LNCaP clone FGC (cell line): Measurements from ENCODE around the gene AKT1S1.

Experiments
- DNase-seq: peaks from one replicate; pipeline ENCODE4 v3.0.0-alpha.2; 2011; ENCODE audit warnings: low read depth
- H3K4me3 ChIP-seq: 2 replicates; pipeline ENCODE4 v1.5.1; 2011; ENCODE audit warnings: mild to moderate bottlenecking, low read depth, low read length, control low read depth
- CTCF ChIP-seq: IDR thresholded peaks from 2 replicates; pipeline ENCODE4 v1.5.1; 2012; ENCODE audit warnings: mild to moderate bottlenecking; ENCODE audit not compliant: control insufficient read depth, insufficient read depth; ENCODE audit errors: extremely low read depth

The AKT1S1 gene

GRCh38 chr19:49876422-49877019 lies 634 bp downstream of the AKT1S1 start:
- TF ChIP-seq CTCF, result no peak
- H3K4me3 ChIP-seq, result peak overlapping the region; percentile 85
- DNase-seq, result peak; percentile 98

GRCh38 chr19:49875857-49876421 lies 1.2 kb downstream of the AKT1S1 start:
- DNase-seq, result no peak
- TF ChIP-seq CTCF, result no peak
- H3K4me3 ChIP-seq, result peak overlapping the region; percentile 85

GRCh38 chr19:49875177-49875576 lies 2.0 kb downstream of the AKT1S1 start:
- DNase-seq, result no peak
- peak overlapping the region; percentile 85 for H3K4me3 ChIP-seq
- no peak for TF ChIP-seq CTCF

GRCh38 chr19:49874503-49875157 lies 2.5 kb downstream of the AKT1S1 start:
- peak overlapping the region; percentile 85 for H3K4me3 ChIP-seq
- no peak for TF ChIP-seq CTCF
- no peak for DNase-seq

GRCh38 chr19:49873834-49874233 lies 3.3 kb downstream of the AKT1S1 start:
- TF ChIP-seq CTCF, result no peak
- DNase-seq, result no peak
- no peak overlapping the region for H3K4me3 ChIP-seq

- H3K4me3 ChIP-seq, result no peak overlapping the region
- DNase-seq, result no peak
- no peak for TF ChIP-seq CTCF
These were observed 4.0 kb downstream of the AKT1S1 start for GRCh38 chr19:49873129-49873521.
